ENCODE data around the gene COX6A2. TPM values are rescaled to one million over a fixed set of nuclear protein-coding genes. Genes with fewer than 3 reads are reported as not detected.
A peak's percentile ranks its signal among the peaks of the same experiment; 100 is the strongest.
"Not testable (repeated sequence)": the region's sequence is repeated elsewhere in the genome, so short reads cannot be mapped to it uniquely, and the experiment has no call there.

The COX6A2 gene
- total RNA-seq, 1 donor from 2014 or later = 1,516 TPM

DNA sequence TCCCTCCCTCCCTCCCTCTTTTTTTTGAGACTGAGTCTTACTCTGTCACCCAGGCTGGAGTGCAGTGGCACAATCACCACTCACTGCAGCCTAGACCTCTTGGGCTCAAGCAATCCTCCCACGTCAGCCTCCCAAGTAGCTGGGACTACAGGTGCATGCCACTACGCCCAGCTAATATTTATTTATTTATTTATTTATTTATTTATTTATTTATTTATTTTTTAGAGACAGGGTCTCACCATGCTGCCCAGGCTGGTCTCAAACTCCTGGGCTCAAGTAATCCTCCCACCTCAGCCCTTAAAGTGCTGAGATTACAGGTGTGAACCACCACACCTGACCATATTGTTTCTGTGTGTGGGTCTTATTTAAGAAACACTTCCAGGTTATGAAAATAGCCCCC lies 11.1 kb downstream of the COX6A2 start:
- intact Hi-C loops (cut with micrococcal nuclease); DNase-seq; ATAC-seq: not testable (repeated sequence)

DNA sequence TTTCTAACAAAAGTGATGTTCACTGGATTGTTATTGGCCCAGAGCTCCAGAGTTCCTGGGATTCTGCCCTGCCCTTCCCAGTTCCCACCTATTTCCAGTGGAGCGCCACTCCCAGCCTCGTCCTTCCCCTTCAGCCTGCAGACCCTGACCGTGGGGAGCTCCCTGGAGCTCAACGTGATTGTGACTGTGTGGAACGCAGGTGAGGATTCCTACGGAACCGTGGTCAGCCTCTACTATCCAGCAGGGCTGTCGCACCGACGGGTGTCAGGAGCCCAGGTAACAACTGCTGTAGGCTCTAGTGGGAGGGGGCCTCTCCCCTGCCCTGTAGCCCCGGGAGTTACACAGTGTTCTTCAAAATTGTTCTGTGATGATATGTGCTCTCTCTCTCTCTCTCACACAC lies 11.8 kb downstream of the COX6A2 start:
- DNase-seq (no peak), ATAC-seq (no peak)
- intact Hi-C loops (cut with micrococcal nuclease) = no loop called here

DNA sequence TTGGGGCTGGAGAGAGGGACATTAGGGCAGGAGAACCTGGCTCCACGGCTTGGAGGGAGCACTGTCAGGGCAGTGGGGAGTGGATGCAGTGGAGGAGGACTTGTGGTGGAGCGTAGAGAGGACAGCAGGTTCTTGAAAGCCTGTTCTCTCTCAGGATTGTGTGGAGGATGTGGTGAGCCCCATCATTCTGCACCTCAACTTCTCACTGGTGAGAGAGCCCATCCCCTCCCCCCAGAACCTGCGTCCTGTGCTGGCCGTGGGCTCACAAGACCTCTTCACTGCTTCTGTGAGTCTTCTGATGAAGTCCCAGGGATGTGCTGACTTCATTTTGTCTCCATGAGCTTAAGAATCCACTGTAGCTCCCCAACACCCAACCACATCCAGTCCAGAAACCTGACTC lies 13.5 kb downstream of the COX6A2 start:
- ATAC-seq = no peak
- intact Hi-C loops (cut with micrococcal nuclease) = no loop called here

DNA sequence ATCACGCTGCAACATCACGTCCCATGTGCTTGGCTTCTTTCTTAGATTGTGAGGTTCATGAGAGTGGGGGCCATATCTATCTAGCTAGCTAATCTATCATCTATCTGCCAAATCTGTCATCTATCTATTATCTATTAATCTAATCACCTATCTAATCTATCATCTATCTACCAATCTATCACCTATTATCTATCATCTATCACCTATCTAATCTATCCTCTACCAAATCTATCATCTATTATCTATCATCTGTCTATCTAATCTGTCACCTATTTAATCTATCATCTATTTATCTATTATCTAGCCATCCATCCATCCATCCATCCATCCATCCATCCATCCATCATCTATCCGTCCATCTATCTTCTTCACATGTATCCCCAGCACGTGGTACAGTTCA lies 14.2 kb downstream of the COX6A2 start:
- ATAC-seq (no peak), DNase-seq (no peak)
- intact Hi-C loops (cut with micrococcal nuclease) = no loop called here

More for the DNA sequence above, 13.5 kb downstream of the COX6A2 start:
- no peak for DNase-seq

DNA sequence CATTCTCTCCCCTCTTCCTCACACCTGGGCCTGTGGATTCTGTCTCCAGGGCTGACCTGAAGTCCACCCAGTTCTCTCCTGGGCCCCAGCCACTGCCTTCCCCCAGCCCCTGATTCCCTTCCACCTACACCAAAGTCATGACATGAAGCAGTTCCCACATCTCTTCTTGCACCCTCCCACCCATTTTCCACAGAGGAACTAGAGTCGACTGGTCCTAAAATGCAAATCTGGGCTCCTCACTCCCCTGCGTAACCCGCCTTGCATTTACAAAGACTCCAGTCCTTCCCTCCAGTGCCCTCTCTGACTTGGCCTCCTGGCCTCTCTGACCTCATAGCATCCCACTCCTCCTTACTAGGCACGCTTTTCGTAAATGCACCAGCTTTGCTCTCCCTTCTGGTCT lies 14.8 kb downstream of the COX6A2 start:
- DNase-seq (no peak), ATAC-seq (no peak)
- intact Hi-C loops (cut with micrococcal nuclease) = no loop called here

DNA sequence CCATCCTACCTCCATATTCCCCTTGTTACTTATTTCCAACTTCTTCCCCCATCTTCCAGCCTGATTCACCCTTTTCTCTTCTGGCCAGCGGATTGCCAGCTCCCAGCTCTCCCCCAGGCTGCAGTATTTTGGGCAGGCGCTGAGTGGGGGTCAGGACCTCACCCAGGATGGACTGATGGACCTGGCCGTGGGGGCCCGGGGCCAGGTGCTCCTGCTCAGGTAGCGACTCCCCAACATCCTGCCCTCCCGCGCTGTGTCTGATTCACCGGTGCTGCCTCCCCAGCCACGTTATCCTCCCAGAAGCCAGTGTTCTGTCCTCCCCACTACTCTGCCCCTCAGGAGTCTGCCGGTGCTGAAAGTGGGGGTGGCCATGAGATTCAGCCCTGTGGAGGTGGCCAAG lies 15.4 kb downstream of the COX6A2 start:
- DNase-seq = no peak
- no peak for ATAC-seq
- intact Hi-C loops (cut with micrococcal nuclease) = no loop called here

DNA sequence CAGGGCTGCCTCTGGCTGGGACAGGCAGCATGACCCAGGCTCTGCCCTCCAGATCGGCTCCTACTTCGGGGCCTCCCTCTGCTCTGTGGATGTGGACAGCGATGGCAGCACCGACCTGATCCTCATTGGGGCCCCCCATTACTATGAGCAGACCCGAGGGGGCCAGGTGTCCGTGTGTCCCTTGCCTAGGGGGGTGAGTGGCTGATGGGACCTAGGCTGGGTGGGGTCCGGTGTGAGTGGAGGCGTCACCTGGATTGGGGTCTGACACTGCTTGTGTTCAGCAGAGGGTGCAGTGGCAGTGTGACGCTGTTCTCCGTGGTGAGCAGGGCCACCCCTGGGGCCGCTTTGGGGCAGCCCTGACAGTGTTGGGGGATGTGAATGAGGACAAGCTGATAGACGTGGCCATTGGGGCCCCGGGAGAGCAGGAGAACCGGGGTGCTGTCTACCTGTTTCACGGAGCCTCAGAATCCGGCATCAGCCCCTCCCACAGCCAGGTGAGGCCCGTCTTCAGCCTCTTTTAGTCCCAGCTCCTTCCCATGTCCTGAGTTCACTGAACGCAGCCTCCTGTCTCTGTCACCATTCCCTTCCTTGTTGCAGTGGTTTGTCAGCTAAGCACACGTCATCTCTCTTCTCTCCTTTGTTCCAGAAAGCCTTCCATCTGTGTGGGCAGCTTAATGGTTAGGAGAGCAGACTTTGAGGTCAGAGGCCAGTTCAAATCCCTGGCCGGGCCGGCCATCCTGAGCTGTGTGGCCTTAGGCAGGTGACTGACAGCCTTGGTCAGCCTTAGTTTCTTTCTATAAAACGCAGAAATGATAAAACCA lies 16.9 kb downstream of the COX6A2 start:
- DNase-seq (peak; percentile 3), ATAC-seq (no peak)

DNA sequence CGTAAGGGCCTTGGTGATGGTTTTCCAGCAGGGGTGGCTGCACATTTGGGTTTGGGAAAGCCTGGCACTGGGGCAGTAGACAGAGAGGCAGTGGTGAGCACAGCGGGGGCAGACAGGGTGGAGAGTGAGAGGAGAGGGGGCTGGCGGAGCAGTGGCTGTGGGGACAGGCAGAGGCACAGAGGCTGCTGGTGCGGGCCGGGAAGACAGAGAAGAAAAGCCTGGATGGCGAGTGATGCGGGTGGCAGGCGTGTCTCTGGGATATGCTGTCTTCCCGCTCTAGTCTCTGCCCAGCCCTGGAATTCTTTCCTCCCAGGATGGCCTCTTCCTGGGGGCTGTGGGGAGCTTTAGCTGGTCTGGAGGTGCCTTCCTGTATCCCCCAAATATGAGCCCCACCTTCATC lies 18.1 kb downstream of the COX6A2 start:
- intact Hi-C loops (cut with micrococcal nuclease) = no loop called here
- ATAC-seq (no peak), DNase-seq (no peak)

More for the DNA sequence above, 16.9 kb downstream of the COX6A2 start:
- intact Hi-C loops (cut with micrococcal nuclease) = no loop called here

DNA sequence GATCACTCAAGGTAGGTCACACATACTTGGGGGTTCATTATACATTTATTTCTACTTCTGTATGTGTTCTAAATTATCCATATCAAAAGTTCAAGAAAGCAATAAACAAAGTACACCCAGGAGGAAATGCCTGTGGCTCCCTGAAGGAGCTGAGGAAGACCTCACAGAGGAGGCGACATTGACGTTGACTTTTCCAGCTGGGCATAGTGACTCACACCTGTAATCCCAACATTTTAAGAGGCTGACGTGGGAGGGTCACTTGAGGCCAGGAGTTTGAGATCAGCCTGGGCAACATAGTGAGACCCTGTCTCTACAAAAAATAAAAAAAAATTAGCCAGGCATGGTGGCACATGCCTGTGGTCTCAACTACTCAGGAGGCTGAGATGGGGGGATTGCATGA lies 18.7 kb downstream of the COX6A2 start:
- no peak for ATAC-seq
- intact Hi-C loops (cut with micrococcal nuclease) = no loop called here
- no peak for DNase-seq

DNA sequence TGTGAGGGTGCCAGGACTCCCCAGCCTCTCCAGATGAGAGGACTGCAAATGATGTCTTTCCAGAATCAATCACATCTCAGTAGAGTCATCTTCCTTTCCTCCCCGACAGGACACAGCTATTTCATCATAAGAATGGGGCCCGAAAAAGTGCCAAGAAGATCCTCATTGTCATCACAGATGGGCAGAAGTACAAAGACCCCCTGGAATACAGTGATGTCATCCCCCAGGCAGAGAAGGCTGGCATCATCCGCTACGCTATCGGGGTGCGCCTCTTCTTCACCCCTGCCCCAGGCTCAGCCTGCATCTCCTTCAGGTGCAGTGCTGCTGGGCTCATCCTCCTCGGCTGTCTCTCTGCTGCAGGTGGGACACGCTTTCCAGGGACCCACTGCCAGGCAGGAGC lies 20.8 kb downstream of the COX6A2 start:
- ATAC-seq = no peak
- no peak for DNase-seq
- intact Hi-C loops (cut with micrococcal nuclease) = no loop called here

DNA sequence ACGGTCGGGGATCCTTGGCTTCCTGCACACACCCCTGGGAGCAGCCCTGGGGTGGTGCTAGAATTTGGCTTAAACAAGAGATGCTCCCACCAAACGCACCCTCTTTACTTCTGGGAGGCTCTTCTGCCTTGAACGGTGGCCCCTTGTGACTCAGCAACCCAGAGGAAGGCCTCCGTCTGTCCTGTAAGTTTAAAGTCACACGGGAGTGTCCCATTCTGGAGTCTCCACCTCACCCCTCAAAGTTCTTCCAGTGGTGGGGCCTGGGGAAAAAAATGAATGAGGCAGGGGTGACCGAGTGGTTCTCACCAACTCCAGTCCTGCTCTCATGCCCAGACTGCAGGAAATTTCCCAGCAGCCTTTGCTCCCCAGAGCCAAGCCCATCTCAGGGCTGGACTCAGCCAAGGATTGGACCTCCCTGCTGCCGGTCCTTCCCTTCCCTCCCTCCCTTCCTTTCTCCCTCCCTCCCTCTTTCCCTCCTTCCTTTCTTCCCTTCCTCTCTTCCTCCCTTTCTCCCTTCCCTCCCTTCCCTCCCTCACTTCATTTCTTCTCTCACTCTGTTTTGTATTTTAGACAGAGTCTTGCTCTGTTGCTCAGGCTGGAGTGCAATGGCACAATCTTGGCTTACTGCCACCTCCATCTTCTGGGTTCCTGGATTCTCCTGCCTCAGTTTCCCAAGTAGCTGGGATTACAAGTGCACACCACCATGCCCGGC lies 23.7 kb downstream of the COX6A2 start:
- ATAC-seq = peak; percentile 60
- no peak for DNase-seq
- intact Hi-C loops (cut with micrococcal nuclease) = no loop called here

DNA sequence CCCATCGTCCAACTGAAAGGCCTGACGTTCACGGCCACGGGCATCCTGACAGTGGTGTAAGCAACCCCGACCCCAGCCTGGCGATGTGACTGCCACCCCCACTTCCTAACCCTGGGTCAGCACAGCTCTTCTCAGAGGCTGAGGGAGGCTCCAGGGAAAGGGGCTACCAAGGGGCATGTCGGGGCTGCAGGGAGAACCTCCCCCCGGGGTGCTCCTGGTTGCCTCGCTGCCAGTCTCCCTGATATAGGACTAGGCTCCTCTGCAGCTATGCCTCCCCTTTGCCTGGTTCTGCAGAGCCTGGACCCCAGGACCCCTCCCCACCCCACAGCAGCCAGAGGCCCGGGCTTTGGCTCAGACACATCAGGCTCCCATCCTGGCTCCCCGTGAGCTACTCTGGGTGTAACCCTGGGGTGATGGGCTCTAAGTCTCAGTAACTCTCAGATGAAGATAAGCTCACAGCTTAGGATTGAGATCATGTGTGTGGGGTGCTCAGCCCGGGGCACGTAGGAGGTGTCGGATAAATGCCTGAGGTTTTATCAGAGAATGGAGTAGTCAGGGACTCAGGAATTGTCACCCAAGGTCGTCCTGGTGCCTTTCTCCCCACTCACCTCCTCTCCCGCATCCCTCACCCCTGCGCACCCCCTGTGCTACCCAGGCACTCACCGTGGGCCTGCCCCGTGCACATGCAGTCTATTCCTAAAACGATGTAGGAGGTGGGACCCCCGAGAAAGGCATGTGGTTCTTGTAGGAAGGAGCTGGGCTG lies 24.4 kb downstream of the COX6A2 start:
- DNase-seq (no peak), ATAC-seq (no peak)
- intact Hi-C loops (cut with micrococcal nuclease) = no loop called here

DNA sequence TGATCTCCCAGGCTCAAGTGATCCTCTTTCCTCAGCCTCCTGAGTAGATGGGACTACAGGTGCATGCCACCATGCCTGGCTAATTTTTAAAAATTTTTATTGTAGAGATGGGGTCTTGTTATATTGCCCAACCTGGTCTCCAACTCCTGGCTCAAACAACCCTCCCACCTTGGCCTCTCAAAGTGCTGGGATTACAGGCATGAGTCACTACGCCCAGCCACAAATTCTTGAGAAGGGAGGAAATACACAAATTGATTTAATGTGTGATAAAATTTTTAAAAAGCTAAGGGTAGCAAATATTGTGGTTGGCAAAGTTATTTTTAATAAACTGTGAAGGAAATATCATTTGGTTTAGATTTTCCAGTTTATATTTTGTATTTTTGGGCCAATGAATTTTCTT lies 25.5 kb downstream of the COX6A2 start:
- no peak for ATAC-seq
- no peak for DNase-seq
- intact Hi-C loops (cut with micrococcal nuclease) = no loop called here

DNA sequence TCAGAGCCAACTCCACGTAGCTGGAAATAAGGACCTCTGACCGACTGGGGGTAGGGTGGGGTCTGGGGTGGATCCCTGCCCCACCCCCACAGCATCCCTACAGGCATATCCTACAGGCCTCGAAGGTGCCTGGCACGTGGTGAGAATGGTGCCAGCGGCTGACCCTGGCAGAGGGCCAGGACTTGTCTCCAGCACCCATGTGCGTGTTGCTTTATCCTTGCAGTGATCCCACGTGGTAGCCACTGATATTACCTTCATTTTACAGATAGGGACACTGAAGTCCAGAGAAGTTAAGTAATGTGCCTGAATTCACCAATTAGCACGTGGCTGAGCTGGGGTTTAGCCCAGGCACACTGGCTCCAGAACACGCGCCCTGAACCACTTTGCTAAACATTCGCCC lies 26.7 kb downstream of the COX6A2 start:
- no peak for ATAC-seq
- intact Hi-C loops (cut with micrococcal nuclease) = no loop called here
- DNase-seq = no peak

DNA sequence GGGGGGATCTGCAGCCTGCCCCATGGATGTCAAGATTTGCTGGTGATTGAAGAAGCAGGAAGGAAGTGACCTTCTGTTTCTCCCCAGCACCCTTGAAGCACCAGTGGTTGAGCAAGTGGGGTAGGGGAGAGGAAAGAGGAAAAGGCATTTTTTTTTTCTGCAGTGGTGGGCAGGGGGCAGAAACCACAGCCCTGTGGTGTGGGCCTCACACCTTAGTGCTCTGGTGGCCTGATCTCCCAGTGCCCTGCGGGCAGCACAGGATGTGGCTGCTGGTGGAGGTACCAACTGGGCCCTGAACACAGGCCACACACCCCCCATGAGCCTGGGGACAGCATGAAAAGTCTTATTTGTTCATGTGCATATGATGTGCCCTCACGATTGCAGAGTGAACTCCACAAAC lies 28.0 kb downstream of the COX6A2 start:
- DNase-seq = no peak
- no peak for ATAC-seq
- intact Hi-C loops (cut with micrococcal nuclease) = no loop called here

DNA sequence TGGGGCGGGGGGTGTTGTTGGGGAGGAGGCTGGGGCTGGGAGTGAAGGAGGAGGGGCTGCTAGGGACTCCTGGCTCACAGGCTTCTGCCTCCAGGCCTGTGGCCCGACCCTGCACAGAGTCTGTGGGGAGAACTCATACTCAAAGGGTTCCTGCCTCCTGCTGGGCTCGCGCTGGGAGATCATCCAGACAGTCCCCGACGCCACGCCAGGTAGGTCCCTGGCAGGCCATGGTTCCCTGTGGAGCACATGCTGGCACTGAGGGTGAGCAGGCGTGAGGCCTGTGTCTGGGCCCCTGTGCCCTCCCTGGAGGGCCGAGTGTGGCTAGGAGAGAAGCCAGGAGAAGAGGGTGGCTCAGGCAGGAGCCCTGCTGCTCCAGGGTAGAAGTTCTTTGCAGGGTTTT lies 30.5 kb downstream of the COX6A2 start:
- intact Hi-C loops (cut with micrococcal nuclease) = no loop called here
- no peak for DNase-seq
- no peak for ATAC-seq

DNA sequence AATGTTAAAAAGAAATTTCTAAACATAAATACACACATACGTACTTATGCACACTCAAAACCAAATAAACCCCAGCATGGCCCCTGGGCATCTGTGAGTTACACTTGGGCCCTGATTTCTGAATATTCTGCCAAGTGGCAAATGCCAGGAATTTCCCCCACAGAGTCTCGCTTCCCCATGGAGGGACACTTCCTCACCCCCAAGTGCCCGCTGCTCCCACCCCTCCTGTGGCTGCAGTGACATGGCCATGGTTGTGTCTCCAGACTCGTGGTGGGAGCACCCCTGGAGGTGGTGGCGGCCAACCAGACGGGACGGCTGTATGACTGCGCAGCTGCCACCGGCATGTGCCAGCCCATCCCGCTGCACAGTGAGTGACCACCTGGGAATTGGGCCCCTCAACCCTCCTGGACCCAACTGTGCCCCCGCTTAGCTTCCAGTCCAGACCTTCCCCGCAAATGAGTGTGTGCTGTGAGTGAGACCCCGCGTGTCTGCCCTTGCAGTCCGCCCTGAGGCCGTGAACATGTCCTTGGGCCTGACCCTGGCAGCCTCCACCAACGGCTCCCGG lies 31.0 kb downstream of the COX6A2 start:
- ATAC-seq (no peak), DNase-seq (no peak)
- intact Hi-C loops (cut with micrococcal nuclease) = no loop called here

DNA sequence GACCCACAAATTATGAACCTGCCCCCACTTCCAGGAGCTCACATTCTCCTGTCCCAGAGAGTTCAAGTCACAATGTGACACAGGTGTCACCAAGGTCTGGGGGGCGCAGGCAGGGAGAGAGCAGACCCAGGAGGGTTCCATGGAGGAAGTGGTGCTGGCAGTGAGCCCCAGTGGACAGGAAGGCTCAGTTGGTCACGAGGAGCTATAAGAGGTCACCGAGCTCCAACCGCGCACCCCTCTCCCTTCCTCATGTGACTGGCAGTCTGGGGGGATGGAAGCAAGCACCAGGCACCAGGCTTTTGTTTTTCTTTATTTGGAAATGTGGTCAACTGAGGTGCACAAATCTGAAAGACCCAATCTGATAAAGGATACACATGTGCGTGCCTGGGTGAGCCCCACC lies 32.5 kb downstream of the COX6A2 start:
- peak; percentile 23 for ATAC-seq
- no peak for DNase-seq
- intact Hi-C loops (cut with micrococcal nuclease) = no loop called here

DNA sequence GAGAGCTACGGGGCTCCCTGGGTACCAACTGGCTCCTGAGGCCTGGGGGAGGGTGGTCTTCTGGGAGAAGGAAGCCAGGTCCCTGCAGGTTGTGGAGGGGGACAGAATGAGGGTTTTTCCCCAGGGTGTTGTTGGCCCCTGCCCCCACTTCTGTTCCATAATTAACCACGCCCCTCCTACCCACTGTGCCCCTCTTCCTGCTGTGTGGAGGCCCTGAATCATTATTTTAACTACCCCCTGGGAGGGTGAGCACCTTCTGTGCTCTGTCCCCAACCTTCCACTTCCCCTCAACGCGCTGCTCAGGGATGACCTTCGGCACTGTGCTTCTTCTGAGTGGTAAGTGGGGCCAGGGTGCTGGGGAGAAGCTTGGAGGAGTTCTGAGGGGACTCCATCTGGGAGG lies 35.1 kb downstream of the COX6A2 start, which contains the start of gene ITGAD:
ITGAD (plus strand) TSS at position 280 of the 400 bp plus-strand sequence; CDS start at position 306, 26 bp downstream.
- DNase-seq (no peak), ATAC-seq (no peak)
- intact Hi-C loops (cut with micrococcal nuclease) = no loop called here
